Lower lobe of right lung (tissue), 2 donors: ENCODE results near the gene SCML1. TPM values are rescaled to one million over a fixed set of nuclear protein-coding genes. Genes with fewer than 3 reads are reported as not detected.

ENCODE experiments used
- ATAC-seq, 2 donors: fragments of 200-7000 bp; cut with Tn5 transposase; one replicate each; pipeline ENCODE4 v1.9.1; 2020 to 2022; ENCODE audit warnings: mild to moderate bottlenecking in 2 of 2, moderate library complexity in 2 of 2
- DNase-seq: peaks from one replicate; pipeline ENCODE4 v3.0.0-alpha.2; 2020
- H3K27ac ChIP-seq: fragments of 200-600 bp; one replicate; pipeline ENCODE4 v1.8.0; 2022
- H3K27me3 ChIP-seq: fragments of 200-600 bp; one replicate; pipeline ENCODE4 v1.8.0; 2022; ENCODE audit warnings: low read depth
- H3K36me3 ChIP-seq: fragments of 200-600 bp; one replicate; pipeline ENCODE4 v1.8.0; 2022; ENCODE audit warnings: mild to moderate bottlenecking
- H3K4me1 ChIP-seq: fragments of 200-600 bp; one replicate; pipeline ENCODE4 v1.8.0; 2022
- H3K4me3 ChIP-seq: fragments of 200-600 bp; one replicate; pipeline ENCODE4 v1.8.0; 2022; ENCODE audit warnings: mild to moderate bottlenecking
- H3K9me3 ChIP-seq: fragments of 200-600 bp; one replicate; pipeline ENCODE4 v1.8.0; 2022
- intact Hi-C: fragments of 100-400 bp; cut with DNase I; formaldehyde crosslinking; loops from one replicate; pipeline ENCODE4 v1.11.0; 2022
- total RNA-seq: library from RNA; stranded (reverse); fragmentation: NEBNext Ultra II Directional; extraction: Animal tissue kit (Norgen Biotek cat#: 25700); gene quantifications from one replicate; pipeline ENCODE4 v1.2.1, GENCODE V29; 2021
- TF ChIP-seq, protein P1 (sequence below): fragments of 200-600 bp; IDR thresholded peaks from one replicate; pipeline ENCODE4 v1.8.0; 2022; ENCODE audit warnings: antibody characterized with exemption, mild to moderate bottlenecking
- donor health status: DM: no; HTN: yes; CAD: no; lungs with severe emphysema.

SCML1 gene
- total RNA-seq, 1 donor from 2014 or later, result 12.3 TPM

DNA sequence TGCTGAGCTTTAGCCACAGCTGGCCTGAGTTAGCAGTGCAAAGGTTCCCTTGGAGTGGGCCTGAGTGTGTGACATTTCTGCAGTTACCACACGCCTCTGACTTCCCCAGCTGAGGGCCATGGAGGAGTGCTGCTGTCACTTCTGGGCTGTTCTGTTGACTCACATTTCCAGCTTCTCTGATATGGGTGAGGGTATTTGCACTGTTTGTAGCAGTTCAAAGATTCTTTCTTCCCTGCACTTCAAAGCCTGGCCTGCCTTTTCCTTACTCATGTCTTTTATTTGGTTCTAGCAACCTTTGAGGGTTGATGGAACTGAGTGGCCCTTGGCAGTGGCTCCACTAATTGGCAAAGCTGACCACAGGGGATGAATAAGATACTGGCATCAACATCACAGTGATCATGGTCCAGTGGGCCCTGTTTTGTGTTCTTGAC lies 26.4 kb upstream of the SCML1 start:
- H3K9me3 ChIP-seq, result no peaks in the 10 kb centered on the region
- ATAC-seq, result no peak
- no peaks in the 10 kb centered on the region for H3K27me3 ChIP-seq
- intact Hi-C loops, result no loop called here
- no peaks in the 10 kb centered on the region for H3K4me1 ChIP-seq
- no peak overlapping the region for H3K27ac ChIP-seq
- DNase-seq, result no peak
- no peaks in the 10 kb centered on the region for H3K36me3 ChIP-seq
- TF ChIP-seq, protein P1, sequence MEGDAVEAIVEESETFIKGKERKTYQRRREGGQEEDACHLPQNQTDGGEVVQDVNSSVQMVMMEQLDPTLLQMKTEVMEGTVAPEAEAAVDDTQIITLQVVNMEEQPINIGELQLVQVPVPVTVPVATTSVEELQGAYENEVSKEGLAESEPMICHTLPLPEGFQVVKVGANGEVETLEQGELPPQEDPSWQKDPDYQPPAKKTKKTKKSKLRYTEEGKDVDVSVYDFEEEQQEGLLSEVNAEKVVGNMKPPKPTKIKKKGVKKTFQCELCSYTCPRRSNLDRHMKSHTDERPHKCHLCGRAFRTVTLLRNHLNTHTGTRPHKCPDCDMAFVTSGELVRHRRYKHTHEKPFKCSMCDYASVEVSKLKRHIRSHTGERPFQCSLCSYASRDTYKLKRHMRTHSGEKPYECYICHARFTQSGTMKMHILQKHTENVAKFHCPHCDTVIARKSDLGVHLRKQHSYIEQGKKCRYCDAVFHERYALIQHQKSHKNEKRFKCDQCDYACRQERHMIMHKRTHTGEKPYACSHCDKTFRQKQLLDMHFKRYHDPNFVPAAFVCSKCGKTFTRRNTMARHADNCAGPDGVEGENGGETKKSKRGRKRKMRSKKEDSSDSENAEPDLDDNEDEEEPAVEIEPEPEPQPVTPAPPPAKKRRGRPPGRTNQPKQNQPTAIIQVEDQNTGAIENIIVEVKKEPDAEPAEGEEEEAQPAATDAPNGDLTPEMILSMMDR, result no peak
- no peak overlapping the region for H3K4me3 ChIP-seq

DNA sequence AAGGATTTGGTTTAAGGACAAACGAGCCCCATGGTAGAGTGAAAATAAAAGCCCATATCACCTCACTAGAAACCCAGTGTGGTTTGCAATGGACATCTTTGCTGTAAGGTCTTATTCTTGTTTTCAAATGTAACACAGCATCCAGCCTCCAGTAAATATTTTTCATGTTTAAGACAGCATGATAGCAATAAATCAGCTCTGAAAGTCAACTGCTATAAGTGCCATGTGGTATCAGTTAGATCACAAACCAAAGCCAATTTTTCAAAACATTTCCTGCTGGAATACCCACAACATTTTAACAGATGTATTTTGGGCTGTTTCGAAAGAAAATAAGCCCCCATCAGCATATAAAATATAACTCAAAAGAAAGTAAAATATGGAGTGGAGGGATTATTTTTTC lies 24.0 kb upstream of the SCML1 start:
- H3K4me1 ChIP-seq, result no peaks in the 10 kb centered on the region
- H3K9me3 ChIP-seq, result no peaks in the 10 kb centered on the region
- DNase-seq, result no peak
- ATAC-seq, result no peak
- no peaks in the 10 kb centered on the region for H3K27me3 ChIP-seq
- intact Hi-C loops, result no loop called here
- H3K4me3 ChIP-seq, result no peak overlapping the region
- no peaks in the 10 kb centered on the region for H3K36me3 ChIP-seq
- no peak overlapping the region for H3K27ac ChIP-seq
- TF ChIP-seq, protein P1, result no peak

DNA sequence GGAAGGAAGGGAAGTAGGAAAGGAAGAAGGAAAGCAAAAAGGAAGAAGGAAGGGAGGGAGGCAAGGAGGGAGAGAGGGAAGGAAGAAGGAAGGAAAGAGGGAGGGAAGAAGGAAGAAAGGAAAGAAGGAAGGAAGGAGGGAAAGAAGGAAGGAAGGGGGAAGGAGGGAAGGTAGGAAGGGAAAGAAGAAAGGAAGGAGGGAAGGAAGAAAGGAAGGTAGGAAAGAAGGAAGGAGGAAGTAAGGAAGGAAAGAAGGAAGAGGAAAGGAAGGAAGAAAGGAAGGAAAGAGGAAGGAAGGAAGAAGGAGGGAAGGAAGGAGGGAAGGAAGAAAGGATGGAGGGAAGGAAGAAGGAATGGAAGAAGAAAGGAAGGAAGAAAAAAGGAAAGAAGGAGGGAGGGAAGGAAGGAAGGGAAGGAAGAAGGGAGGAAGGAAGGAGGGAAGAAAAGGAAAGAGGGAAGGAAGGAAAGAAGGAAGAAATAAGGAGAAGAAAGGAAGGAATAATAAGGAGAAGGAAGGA lies 18.6 kb upstream of the SCML1 start:
- intact Hi-C loops, result no loop called here
- ATAC-seq (no peak), DNase-seq (no peak)
- Histone ChIP-seq H3K4me3 (no peak overlapping the region), H3K9me3 (no peaks in the 10 kb centered on the region), H3K36me3 (no peaks in the 10 kb centered on the region), H3K4me1 (no peaks in the 10 kb centered on the region), H3K27me3 (no peaks in the 10 kb centered on the region), H3K27ac (no peak overlapping the region)
- TF ChIP-seq, protein P1, result no peak

DNA sequence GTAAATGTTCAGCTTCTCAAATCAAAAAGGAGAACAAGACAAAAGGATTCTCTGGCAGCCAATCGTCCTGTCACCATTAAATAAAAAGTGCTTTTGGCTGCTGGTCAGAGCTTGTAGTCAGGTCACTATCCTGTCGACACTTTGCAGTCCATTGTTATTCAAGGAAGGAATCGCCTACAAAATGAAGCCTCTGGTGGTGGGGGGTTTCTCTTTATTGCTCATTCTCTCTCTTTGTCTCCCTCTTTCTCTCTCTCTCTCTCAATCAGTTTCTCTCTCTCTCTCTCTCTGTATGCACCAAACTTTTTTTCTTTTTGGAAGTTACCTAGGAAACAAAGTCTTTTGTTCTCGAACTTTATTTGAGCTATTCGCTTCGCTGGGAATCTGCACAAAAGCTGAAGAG lies 17.6 kb upstream of the SCML1 start:
- H3K27me3 ChIP-seq, result no peaks in the 10 kb centered on the region
- intact Hi-C loops, result no loop called here
- H3K9me3 ChIP-seq, result no peaks in the 10 kb centered on the region
- no peak overlapping the region for H3K4me3 ChIP-seq
- H3K4me1 ChIP-seq, result no peaks in the 10 kb centered on the region
- H3K27ac ChIP-seq, result no peak overlapping the region
- DNase-seq, result no peak
- no peaks in the 10 kb centered on the region for H3K36me3 ChIP-seq
- ATAC-seq, result no peak
- TF ChIP-seq, protein P1, result no peak

DNA sequence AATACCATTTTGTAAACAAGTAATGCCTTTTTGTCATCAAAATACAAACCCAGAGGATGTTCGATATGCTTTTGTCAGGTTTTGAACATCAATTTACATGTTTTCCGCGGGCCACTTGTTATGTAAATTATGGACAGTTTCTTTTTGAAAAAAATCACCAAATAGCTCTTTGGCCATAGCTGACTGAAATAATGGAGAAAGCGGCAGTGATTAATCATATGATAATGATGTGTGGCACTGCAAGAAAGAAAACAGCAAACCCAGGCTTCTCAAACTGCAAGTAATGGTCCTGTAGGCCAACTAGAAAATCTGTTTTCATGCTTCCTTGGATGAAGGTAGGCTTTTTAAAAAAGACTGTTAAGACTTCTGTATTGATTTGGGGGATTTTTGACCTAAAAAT lies 15.6 kb upstream of the SCML1 start:
- DNase-seq, result no peak
- H3K4me3 ChIP-seq, result no peak overlapping the region
- ATAC-seq, result no peak
- no peaks in the 10 kb centered on the region for H3K36me3 ChIP-seq
- H3K27ac ChIP-seq, result no peak overlapping the region
- no peaks in the 10 kb centered on the region for H3K9me3 ChIP-seq
- H3K4me1 ChIP-seq, result no peaks in the 10 kb centered on the region
- TF ChIP-seq, protein P1, result no peak
- no peaks in the 10 kb centered on the region for H3K27me3 ChIP-seq
- intact Hi-C loops, result no loop called here

DNA sequence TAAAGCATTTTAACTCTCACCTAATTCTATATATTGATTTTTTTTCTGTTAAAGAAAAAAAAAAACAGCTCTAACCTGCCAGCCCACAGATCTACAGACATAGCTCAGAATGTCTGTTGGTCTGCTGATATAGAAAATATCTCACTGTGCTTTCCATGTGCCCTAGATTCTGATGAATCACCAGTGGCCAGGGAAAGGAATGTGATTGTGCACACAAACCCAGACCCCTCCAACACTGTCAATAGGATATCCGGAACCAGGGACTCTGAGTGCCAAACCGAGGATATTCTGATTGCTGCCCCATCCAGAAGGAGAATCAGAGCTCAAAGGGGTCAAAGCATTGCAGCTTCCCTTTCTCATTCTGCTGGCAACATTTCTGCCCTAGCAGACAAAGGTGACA lies 12.1 kb upstream of the SCML1 start:
- Histone ChIP-seq H3K36me3 (no peaks in the 10 kb centered on the region), H3K9me3 (no peaks in the 10 kb centered on the region), H3K4me1 (no peaks in the 10 kb centered on the region), H3K27ac (no peak overlapping the region), H3K4me3 (no peak overlapping the region), H3K27me3 (no peaks in the 10 kb centered on the region)
- DNase-seq (no peak), ATAC-seq (no peak)
- TF ChIP-seq, protein P1, result no peak
- intact Hi-C loops, result no loop called here
